CD4-positive, alpha-beta T cell (primary cell): Measurements from ENCODE around the gene LEMD2. TPM values are rescaled to one million over a fixed set of nuclear protein-coding genes. Genes with fewer than 3 reads are reported as not detected.

ENCODE experiments used
- ATAC-seq: fragments of 200-7000 bp; cut with Tn5 transposase; one replicate; pipeline ENCODE4 v1.10.0; 2022; ENCODE audit warnings: mild to moderate bottlenecking; ENCODE audit not compliant: poor library complexity
- CTCF ChIA-PET: fragments of 350-600 bp; sonication (Branson Sonifier 250); formaldehyde crosslinking; loops from one replicate; lab custom pipeline; 2021; ENCODE audit warnings: antibody characterized with exemption, inconsistent platforms; lab: Charles Lee
- POLR2A ChIA-PET: fragments of 350-600 bp; sonication (Branson Sonifier 250); formaldehyde crosslinking; loops from one replicate; lab custom pipeline; 2021; ENCODE audit warnings: antibody characterized with exemption, inconsistent platforms; lab: Charles Lee
- DNase-seq, 14 experiments: peaks; one replicate each; pipeline ENCODE4 v3.0.0-alpha.2; 2013 to 2020; ENCODE audit warnings: mixed read lengths in 2 of 14
- H3K27ac ChIP-seq, 2 donors: one replicate each; pipeline versions ENCODE4 v1.5.1 to v1.7.0; 2013; ENCODE audit warnings: low read length in 2 of 2, low read depth in 1 of 2, mild to moderate bottlenecking in 1 of 2
- H3K27me3 ChIP-seq, 2 experiments: 1 replicate in 1 of 2; 2 replicates in 1 of 2; pipeline versions ENCODE4 v1.6.1 to v1.7.0; 2013; ENCODE audit warnings: low read length in 2 of 2, control low read depth in 1 of 2, mild to moderate bottlenecking in 1 of 2, moderate library complexity in 1 of 2; ENCODE audit not compliant: insufficient read depth in 2 of 2, control insufficient read depth in 1 of 2
- H3K36me3 ChIP-seq: one replicate; pipeline ENCODE4 v1.6.1; 2013; ENCODE audit warnings: low read length, control low read depth; ENCODE audit not compliant: insufficient read depth
- H3K4me1 ChIP-seq: one replicate; pipeline ENCODE4 v1.6.1; 2013; ENCODE audit warnings: low read length, control low read depth; ENCODE audit not compliant: insufficient read depth
- H3K4me3 ChIP-seq: one replicate; pipeline ENCODE4 v1.5.1; 2013; ENCODE audit warnings: mild to moderate bottlenecking, low read length, moderate library complexity
- H3K9me3 ChIP-seq, 2 experiments: 1 replicate in 1 of 2; 2 replicates in 1 of 2; pipeline versions ENCODE4 v1.6.1 to v1.7.0; 2013; ENCODE audit warnings: low read length in 2 of 2, mild to moderate bottlenecking in 2 of 2, control low read depth in 1 of 2, moderate library complexity in 1 of 2; ENCODE audit not compliant: control insufficient read depth in 1 of 2, insufficient read depth in 1 of 2
- H3K27ac Mint-ChIP-seq: one replicate; pipeline ENCODE4 v1.8.0; 2020; ENCODE audit warnings: mixed read lengths
- H3K27me3 Mint-ChIP-seq: one replicate; pipeline ENCODE4 v1.8.0; 2021; ENCODE audit warnings: mixed read lengths
- H3K36me3 Mint-ChIP-seq: one replicate; pipeline ENCODE4 v1.8.0; 2021; ENCODE audit warnings: low read depth, mixed read lengths
- H3K4me1 Mint-ChIP-seq: one replicate; pipeline ENCODE4 v1.8.0; 2021; ENCODE audit warnings: low read depth, mixed read lengths
- H3K4me3 Mint-ChIP-seq: one replicate; pipeline ENCODE4 v1.8.0; 2020; ENCODE audit warnings: mild to moderate bottlenecking, mixed read lengths
- H3K9me3 Mint-ChIP-seq: one replicate; pipeline ENCODE4 v1.8.0; 2020; ENCODE audit warnings: mixed read lengths
- CTCF ChIP-seq: fragments of 200-600 bp; IDR thresholded peaks from one replicate; pipeline ENCODE4 v1.8.0; 2022; ENCODE audit warnings: antibody characterized with exemption, mild to moderate bottlenecking
- intact Hi-C, 2 experiments: fragments of 100-400 bp; cut with DNase I in 1 of 2; cut with micrococcal nuclease in 1 of 2; formaldehyde crosslinking; loops; one replicate each; pipeline versions ENCODE4 v1.15.1 to v1.9.0; 2023 to 2025; cut with DNase I, micrococcal nuclease
- total RNA-seq, 174 experiments: library from RNA in 2 of 174; stranded (reverse) in 2 of 174; gene quantifications; one replicate each; pipeline ENCODE4 v1.2.3 and lab custom pipeline; 2021 to 2026

Gene LEMD2
- total RNA-seq, 2 experiments from 2014 or later, result 122 to 124 TPM

GRCh38 chr6:33728438-33728837 lies 60.5 kb downstream of the LEMD2 start:
- TF ChIP-seq CTCF, result no peak
- no peaks in the 10 kb centered on the region for H3K9me3 ChIP-seq
- ChIA-PET POLR2A (no interaction called here), CTCF (interaction anchor here (0.6 kb wide), 1 partner anchor 264 kb away, joined by 3 read pairs; no protein-coding TSS in a partner anchor)
- no peak overlapping the region for H3K27ac ChIP-seq
- no peak for ATAC-seq
- H3K36me3 ChIP-seq, result no peaks in the 10 kb centered on the region
- H3K4me1 Mint-ChIP-seq, result peaks cover 20% of the 10 kb centered on the region
- H3K4me3 Mint-ChIP-seq, result no peak overlapping the region
- no peaks in the 10 kb centered on the region for H3K27me3 ChIP-seq
- H3K9me3 Mint-ChIP-seq, result no peaks in the 10 kb centered on the region
- intact Hi-C loops, result no loop called here
- H3K27me3 Mint-ChIP-seq, result no peaks in the 10 kb centered on the region
- H3K36me3 Mint-ChIP-seq, result no peaks in the 10 kb centered on the region
- peaks cover 17% of the 10 kb centered on the region for H3K4me1 ChIP-seq
- no peak overlapping the region for H3K4me3 ChIP-seq
- DNase-seq, result no peak
- H3K27ac Mint-ChIP-seq, result no peak overlapping the region

GRCh38 chr6:33727932-33728331 lies 61.0 kb downstream of the LEMD2 start:
- Histone ChIP-seq H3K27ac (no peak overlapping the region), H3K27me3 (no peaks in the 10 kb centered on the region), H3K36me3 (no peaks in the 10 kb centered on the region), H3K4me3 (no peak overlapping the region), H3K9me3 (no peaks in the 10 kb centered on the region), H3K4me1 (peaks cover 17% of the 10 kb centered on the region)
- CTCF ChIA-PET, result no interaction called here
- TF ChIP-seq CTCF, result no peak
- Mint-ChIP-seq H3K36me3 (no peaks in the 10 kb centered on the region), H3K27ac (no peak overlapping the region), H3K9me3 (no peaks in the 10 kb centered on the region), H3K27me3 (no peaks in the 10 kb centered on the region), H3K4me3 (no peak overlapping the region), H3K4me1 (peaks cover 25% of the 10 kb centered on the region)
- DNase-seq, result no peak
- POLR2A ChIA-PET, result no interaction called here
- no peak for ATAC-seq
- intact Hi-C loops, result no loop called here

GRCh38 chr6:33727126-33727525 lies 61.8 kb downstream of the LEMD2 start:
- no peak for TF ChIP-seq CTCF
- Histone ChIP-seq H3K27ac (no peak overlapping the region), H3K36me3 (no peaks in the 10 kb centered on the region), H3K27me3 (no peaks in the 10 kb centered on the region), H3K4me3 (no peak overlapping the region), H3K4me1 (peaks cover 17% of the 10 kb centered on the region), H3K9me3 (no peaks in the 10 kb centered on the region)
- no peaks in the 10 kb centered on the region for H3K27me3 Mint-ChIP-seq
- intact Hi-C loops, result no loop called here
- ATAC-seq (no peak), DNase-seq (no peak)
- H3K27ac Mint-ChIP-seq, result no peak overlapping the region
- no peaks in the 10 kb centered on the region for H3K9me3 Mint-ChIP-seq
- ChIA-PET POLR2A (no interaction called here), CTCF (no interaction called here)
- no peaks in the 10 kb centered on the region for H3K36me3 Mint-ChIP-seq
- H3K4me3 Mint-ChIP-seq, result no peak overlapping the region
- peaks cover 27% of the 10 kb centered on the region for H3K4me1 Mint-ChIP-seq
